ENCODE measurements around the gene RPS14.
A peak's percentile ranks its signal among the peaks of the same experiment; 100 is the strongest.

Gene RPS14

DNA sequence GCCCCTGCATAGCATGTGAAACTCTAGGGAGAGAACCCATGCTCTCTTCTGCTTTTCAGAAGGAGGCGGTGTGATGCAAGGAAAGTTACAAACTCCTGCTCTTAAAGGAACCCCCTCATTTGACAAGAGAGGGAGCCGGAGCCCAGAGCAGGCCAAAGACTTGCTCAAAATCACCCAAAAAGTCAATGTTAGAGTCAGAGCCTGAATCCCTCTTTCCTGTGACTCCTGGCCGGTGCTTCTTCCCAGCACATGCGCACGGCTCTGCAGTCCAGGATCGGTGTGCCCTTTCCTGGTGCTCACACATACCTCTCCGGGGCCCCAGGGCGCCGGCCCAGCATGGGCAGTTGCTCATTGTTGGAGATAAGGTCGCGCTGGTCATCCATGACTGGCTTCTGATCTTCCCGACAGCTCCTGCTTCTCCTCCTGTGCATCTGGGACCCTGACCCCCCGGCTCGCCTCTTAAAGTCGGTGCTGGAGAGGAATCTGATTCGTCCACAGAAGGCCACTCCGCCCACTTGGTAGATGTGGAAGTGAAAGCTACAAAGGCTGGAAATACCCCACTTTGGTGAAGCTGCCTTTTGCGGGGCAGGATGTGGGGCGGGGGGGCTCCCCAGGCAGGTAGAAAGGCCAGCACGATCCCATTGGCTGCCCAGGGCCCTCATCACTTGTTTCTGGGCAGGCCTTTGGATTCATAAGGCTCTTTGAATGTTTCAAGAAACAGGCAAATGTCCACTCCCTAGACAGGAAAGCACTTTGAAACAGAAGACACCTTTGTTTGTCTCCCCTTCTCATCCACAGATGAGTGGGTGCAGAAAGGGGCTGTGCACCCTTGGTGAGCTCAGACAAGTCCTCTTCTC lies 37.0 kb downstream of the RPS14 start, which contains the start of gene CD74:
CD74 (minus strand) TSS at position 592 of the 857 bp plus-strand sequence; CDS start at position 431, 161 bp downstream.
- Mint-ChIP-seq H3K27me3 (ENCODE audit: low read depth, poor library complexity) (peaks cover 5% of the 10 kb centered on the region), H3K36me3 (ENCODE audit: low read depth) (no peaks in the 10 kb centered on the region), H3K4me1 (peaks cover 41% of the 10 kb centered on the region), H3K27ac (peak within 1 kb of the TSS; percentile 97), H3K4me3 (peak within 1 kb of the TSS; percentile 85), H3K9me3 (no peaks in the 10 kb centered on the region)
- peak; percentile 74 for DNase-seq
- TF ChIP-seq, protein P1, sequence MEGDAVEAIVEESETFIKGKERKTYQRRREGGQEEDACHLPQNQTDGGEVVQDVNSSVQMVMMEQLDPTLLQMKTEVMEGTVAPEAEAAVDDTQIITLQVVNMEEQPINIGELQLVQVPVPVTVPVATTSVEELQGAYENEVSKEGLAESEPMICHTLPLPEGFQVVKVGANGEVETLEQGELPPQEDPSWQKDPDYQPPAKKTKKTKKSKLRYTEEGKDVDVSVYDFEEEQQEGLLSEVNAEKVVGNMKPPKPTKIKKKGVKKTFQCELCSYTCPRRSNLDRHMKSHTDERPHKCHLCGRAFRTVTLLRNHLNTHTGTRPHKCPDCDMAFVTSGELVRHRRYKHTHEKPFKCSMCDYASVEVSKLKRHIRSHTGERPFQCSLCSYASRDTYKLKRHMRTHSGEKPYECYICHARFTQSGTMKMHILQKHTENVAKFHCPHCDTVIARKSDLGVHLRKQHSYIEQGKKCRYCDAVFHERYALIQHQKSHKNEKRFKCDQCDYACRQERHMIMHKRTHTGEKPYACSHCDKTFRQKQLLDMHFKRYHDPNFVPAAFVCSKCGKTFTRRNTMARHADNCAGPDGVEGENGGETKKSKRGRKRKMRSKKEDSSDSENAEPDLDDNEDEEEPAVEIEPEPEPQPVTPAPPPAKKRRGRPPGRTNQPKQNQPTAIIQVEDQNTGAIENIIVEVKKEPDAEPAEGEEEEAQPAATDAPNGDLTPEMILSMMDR (IDR thresholded peaks at IDR 0.05), result no peak

DNA sequence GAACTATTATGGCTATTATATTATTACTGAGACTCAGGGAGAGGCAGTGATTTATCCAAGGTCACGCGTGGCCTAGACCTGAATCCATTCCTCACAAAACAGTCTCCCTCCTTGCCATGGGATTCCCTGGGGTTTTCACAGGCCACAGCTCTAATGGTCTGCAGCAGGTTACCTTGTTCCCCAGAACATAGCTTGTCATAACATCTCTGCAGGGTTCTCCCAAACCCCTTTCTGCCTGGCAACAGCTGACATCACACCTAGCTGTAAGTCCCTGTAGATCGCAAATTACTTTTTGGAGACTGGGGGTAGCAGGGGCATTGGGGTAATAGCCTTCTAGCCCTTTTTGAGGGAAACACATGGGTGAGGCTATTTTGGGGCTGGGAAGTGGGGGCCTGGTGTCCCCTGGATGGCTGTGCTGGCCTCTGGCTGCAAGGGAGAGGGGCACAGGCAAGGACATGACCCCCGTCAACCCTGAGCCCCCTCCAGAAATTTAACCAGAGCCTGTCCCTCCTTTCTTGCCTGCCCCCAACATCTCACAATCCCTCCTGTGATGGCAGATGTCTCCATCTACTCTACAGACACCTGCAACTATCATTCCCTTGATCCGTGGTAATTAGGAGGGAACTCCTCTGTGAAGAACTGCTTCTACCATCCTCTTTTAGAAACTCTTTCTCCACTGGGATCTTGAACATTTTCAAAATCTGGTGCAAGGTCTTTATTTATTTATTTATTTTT lies 38.1 kb downstream of the RPS14 start:
- Mint-ChIP-seq H3K4me3 (peak overlapping the region; percentile 54), H3K27me3 (ENCODE audit: low read depth, poor library complexity) (peaks cover 5% of the 10 kb centered on the region), H3K27ac (no peak overlapping the region), H3K36me3 (ENCODE audit: low read depth) (no peaks in the 10 kb centered on the region), H3K9me3 (no peaks in the 10 kb centered on the region), H3K4me1 (peaks cover 41% of the 10 kb centered on the region)
- TF ChIP-seq, protein P1 (IDR thresholded peaks at IDR 0.05), result no peak
- DNase-seq, result no peak

DNA sequence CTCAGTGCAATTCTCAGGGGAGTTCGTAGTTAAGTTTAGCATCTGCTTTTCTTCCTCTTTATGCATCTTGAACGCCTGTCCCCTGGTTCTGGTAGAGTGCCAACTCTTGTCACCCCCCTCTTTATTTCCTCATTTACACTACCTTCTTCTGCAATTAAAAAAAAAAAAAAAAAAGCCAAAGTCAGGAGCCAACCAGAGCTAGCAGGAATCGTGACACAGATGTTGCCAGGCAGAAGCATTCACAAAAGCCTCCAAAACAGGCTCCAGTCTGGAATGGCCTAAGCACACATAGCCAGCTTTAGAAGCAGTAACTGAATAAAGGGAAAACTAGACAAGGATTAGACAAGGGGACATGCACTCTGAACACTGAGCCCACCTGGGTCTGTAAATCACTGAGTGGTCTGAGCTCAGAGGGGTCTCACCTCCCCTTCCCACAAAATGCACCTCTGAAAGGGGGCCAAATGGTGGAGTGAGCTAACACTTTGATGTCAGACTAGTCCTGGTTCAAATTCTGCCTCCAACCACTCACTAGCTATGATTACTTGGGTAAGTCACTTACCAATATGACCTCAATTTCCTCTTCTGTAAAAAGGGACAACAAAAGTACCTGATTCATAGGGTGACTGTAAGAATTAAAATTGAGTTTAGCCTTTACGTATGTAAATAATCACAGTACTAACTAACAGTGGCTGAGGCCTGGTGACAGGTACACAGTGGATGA lies 38.9 kb downstream of the RPS14 start:
- H3K4me3 Mint-ChIP-seq, result peak overlapping the region; percentile 67
- no peaks in the 10 kb centered on the region for H3K9me3 Mint-ChIP-seq
- DNase-seq, result peak; percentile 52
- H3K27me3 Mint-ChIP-seq (ENCODE audit: low read depth, poor library complexity), result peaks cover 5% of the 10 kb centered on the region
- H3K27ac Mint-ChIP-seq, result peak overlapping the region; percentile 41
- no peaks in the 10 kb centered on the region for H3K36me3 Mint-ChIP-seq (ENCODE audit: low read depth)
- peaks cover 41% of the 10 kb centered on the region for H3K4me1 Mint-ChIP-seq
- TF ChIP-seq, protein P1 (IDR thresholded peaks at IDR 0.05), result no peak

DNA sequence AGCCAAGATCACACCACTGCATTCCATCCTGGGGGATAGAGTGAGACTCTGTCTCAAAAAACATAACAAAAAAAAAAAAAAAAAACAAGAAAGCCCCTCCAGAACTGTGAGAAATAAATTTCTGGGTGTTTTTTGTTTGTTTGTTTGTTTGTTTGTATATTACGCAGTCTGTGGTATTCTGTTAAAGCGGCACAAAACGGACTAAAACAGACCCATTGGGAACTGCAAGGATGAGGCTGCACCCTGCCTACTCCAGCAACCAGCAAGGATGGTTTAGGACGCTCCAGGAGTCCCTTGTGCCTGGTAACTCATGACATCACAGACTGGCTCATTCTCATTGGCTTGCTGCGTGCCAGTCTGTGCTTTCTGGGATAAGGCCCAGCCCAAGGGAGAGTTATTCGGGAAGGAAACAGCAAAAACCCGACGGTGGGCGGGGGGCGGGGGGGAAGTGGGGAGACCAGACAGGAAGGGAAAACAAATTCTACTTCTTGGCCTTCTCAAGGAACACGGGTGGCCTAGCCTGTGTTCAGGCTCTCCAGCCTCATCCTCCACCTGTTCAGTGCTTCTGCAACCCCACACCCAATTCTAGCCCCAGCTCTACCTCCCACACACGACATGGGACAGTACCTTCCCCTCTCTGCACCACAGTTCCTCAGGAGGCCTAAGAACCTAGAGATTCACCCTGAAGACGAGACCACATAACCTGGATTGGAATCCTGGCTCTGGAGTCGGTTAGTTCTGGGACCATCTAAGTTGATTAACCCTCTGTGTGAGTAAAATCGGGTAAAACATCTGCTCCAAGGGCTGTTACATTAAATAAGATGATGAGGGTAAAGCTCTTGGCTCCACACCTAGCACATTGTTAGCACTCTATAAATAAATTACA lies 39.7 kb downstream of the RPS14 start:
- Mint-ChIP-seq H3K27me3 (ENCODE audit: low read depth, poor library complexity) (peaks cover 1% of the 10 kb centered on the region), H3K36me3 (ENCODE audit: low read depth) (no peaks in the 10 kb centered on the region), H3K4me3 (peak overlapping the region; percentile 67), H3K4me1 (peaks cover 41% of the 10 kb centered on the region), H3K9me3 (no peaks in the 10 kb centered on the region), H3K27ac (peak overlapping the region; percentile 41)
- TF ChIP-seq, protein P1 (IDR thresholded peaks at IDR 0.05), result no peak
- DNase-seq, result peak; percentile 77

DNA sequence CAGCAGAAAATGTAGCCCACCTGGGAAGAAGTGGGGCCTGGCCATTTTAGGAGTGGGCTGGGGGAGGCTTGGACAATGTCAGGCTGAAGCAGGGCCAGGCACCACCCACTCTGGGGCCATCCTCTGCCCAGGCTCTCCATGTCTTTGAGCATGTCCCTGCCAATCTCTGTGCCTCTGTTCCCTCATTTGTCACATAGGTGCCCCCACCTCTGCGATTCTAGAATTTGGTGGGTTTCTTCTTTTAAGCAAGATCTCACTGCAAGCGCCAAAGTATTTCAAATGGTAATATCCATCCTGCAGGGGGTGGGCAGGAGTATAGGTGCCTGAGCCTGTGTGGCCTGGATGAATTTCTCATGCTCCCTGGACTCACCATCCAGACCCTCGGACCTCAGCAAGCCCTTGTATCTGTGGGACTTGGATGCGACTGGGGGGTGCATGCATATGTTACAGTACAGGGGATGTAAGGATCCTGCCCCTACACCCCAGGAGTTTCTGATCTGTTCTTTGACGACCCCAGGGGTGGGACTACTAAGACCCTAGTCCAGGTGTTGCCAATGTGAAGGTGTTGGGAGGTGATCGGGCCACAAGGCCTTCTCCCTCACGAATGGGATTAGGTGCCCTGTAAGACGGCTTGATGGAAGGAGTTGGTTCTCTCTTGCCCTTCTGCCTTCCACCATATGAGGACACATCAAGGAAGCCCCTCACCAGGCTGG lies 41.2 kb downstream of the RPS14 start:
- DNase-seq, result no peak
- Mint-ChIP-seq H3K36me3 (ENCODE audit: low read depth) (no peaks in the 10 kb centered on the region), H3K27ac (no peak overlapping the region), H3K4me1 (peaks cover 36% of the 10 kb centered on the region), H3K27me3 (ENCODE audit: low read depth, poor library complexity) (no peaks in the 10 kb centered on the region), H3K4me3 (no peak overlapping the region), H3K9me3 (no peaks in the 10 kb centered on the region)
- TF ChIP-seq, protein P1 (IDR thresholded peaks at IDR 0.05), result no peak

Measured in nephron progenitor cell (in vitro differentiated cells).